GM23248 (cell line): Measurements from ENCODE around the gene GRID2. TPM values are rescaled to one million over a fixed set of nuclear protein-coding genes. Genes with fewer than 3 reads are reported as not detected.

Source experiments
- DNase-seq: peaks from one replicate; pipeline ENCODE4 v3.0.0-alpha.2; 2015
- H2AFZ ChIP-seq: fragments of 200-600 bp; sonication (generic); 2 replicates; pipeline ENCODE4 v1.6.1; 2016; ENCODE audit warnings: antibody characterized with exemption
- H3F3A ChIP-seq: fragments of 200-600 bp; sonication (generic); 2 replicates; pipeline ENCODE4 v1.6.1; 2016; ENCODE audit warnings: mild to moderate bottlenecking, antibody characterized with exemption, mixed run types; ENCODE audit not compliant: insufficient read depth
- H3K27ac ChIP-seq: fragments of 200-600 bp; sonication (generic); 2 replicates; pipeline ENCODE4 v1.5.1; 2016; ENCODE audit warnings: mild to moderate bottlenecking
- H3K27me3 ChIP-seq: fragments of 200-600 bp; sonication (generic); replicated peaks from 2 replicates; pipeline ENCODE4 v1.6.1; 2016; ENCODE audit warnings: mild to moderate bottlenecking; ENCODE audit not compliant: insufficient read depth
- H3K36me3 ChIP-seq: fragments of 200-600 bp; sonication (generic); 2 replicates; pipeline ENCODE4 v1.6.1; 2016; ENCODE audit warnings: low read depth, mild to moderate bottlenecking
- H3K4me1 ChIP-seq: fragments of 200-600 bp; sonication (generic); 2 replicates; pipeline ENCODE4 v1.6.1; 2016; ENCODE audit warnings: mild to moderate bottlenecking; ENCODE audit not compliant: insufficient read depth
- H3K4me2 ChIP-seq: fragments of 200-600 bp; sonication (generic); one replicate; pipeline ENCODE4 v1.6.1; 2016; ENCODE audit warnings: mild to moderate bottlenecking; ENCODE audit not compliant: unreplicated experiment
- H3K4me3 ChIP-seq: fragments of 200-600 bp; sonication (generic); 2 replicates; pipeline ENCODE4 v1.5.1; 2016; ENCODE audit warnings: mild to moderate bottlenecking
- H3K79me2 ChIP-seq: fragments of 200-600 bp; sonication (generic); 2 replicates; pipeline ENCODE4 v1.6.1; 2016; ENCODE audit warnings: mild to moderate bottlenecking; ENCODE audit not compliant: insufficient read depth
- H3K9ac ChIP-seq: fragments of 200-600 bp; sonication (generic); 2 replicates; pipeline ENCODE4 v1.6.1; 2016; ENCODE audit warnings: mild to moderate bottlenecking
- H3K9me2 ChIP-seq: fragments of 200-600 bp; sonication (generic); 2 replicates; pipeline ENCODE4 v1.6.1; 2016; ENCODE audit warnings: mixed run types, mild to moderate bottlenecking, moderate library complexity; ENCODE audit not compliant: insufficient read depth
- H3K9me3 ChIP-seq: fragments of 200-600 bp; sonication (generic); one replicate; pipeline ENCODE4 v1.6.1; 2017; ENCODE audit warnings: low read depth
- H4K20me1 ChIP-seq: fragments of 200-600 bp; sonication (generic); 2 replicates; pipeline ENCODE4 v1.6.0; 2016; ENCODE audit not compliant: insufficient read depth
- EZH2 ChIP-seq: fragments of 200-600 bp; sonication (generic); IDR thresholded peaks from 2 replicates; pipeline ENCODE4 v1.6.1; 2018; ENCODE audit warnings: antibody characterized with exemption, mild to moderate bottlenecking; ENCODE audit not compliant: insufficient read depth, poor library complexity, severe bottlenecking
- EZH2phosphoT487 ChIP-seq: fragments of 200-600 bp; sonication (generic); IDR thresholded peaks from 2 replicates; pipeline ENCODE4 v1.6.1; 2018; ENCODE audit warnings: antibody characterized with exemption, moderate library complexity, mild to moderate bottlenecking, low read depth; ENCODE audit not compliant: insufficient read depth
- WGBS, 2 experiments: methylation state at CpG; one replicate each; pipeline ENCODE4 v1.1.6; 2015 to 2017; ENCODE audit warnings: low lambda C conversion rate in 2 of 2, low coverage in 1 of 2; ENCODE audit errors: missing lambda C conversion rate in 2 of 2; 5-methylcytosine and 5-hydroxymethylcytosine counted together
- in situ Hi-C: fragments of 300-500 bp; cut with MboI; formaldehyde crosslinking; loops from 2 replicates; pipeline ENCODE4 v1.15.0; 2020
- polyA plus RNA-seq: library from polyadenylated mRNA; unstranded; fragments of >200 nt; fragmentation: Nextera tagmentation; extraction: Ambion mirVana; gene quantifications from 2 replicates; pipeline ENCODE4 v1.2.1, GENCODE V29; 2016
- total RNA-seq: library from RNA; depleted of rRNA; stranded (reverse); fragments of >200 nt; shearing (Covaris generic); gene quantifications from 2 replicates; pipeline ENCODE4 v1.2.3, GENCODE V29; 2014

The GRID2 gene
- total and polyA plus RNA-seq, 2 experiments from 2014 or later: not detected

DNA sequence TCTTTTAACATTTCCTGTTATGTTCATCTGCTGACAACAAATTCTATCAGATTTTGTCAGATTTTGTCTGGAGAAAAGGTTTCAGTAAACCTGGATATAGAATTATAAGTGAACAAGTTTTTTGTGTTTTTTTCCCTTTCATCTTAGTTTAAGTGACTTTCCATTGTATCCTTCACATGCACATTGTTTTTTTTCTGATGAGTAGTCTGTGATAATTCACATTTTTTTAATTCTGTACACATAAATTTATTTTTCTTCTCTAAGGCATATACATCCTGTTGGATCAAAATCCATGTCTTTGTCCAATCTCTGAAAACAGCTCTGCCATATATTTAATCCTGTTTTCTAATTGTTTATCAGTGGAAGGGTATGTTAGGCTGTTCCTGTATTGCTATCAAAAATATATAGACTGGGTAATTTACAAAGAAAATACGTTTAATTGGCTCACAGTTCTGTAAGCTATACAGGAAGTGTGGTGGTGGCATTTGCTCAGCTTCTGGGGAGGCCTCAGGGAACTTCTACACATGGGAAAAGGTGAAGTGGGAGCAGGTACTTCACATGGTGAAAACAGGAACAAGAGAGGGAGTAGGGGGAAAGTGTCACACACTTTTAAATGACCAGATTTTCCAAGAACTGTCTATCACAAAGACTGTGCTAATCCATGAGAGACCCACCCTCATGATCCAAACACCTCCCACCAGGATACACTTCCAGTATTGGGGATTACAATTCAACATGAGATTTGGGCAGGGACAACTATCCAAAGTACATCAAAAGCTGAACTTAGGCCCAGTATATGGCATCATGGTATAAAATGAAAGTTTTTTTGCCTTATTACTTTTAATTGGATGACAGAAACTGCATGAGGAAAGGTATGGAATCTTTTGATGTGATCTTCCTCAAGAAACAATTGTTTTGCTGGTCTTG, 45.6 kb upstream of the GRID2 start:
- H2AFZ ChIP-seq: no peak overlapping the region
- DNase-seq: no peak
- no peaks in the 10 kb centered on the region for H4K20me1 ChIP-seq
- no peak overlapping the region for H3K4me3 ChIP-seq
- in situ Hi-C loops: no loop called here
- H3K9ac ChIP-seq: no peak overlapping the region
- WGBS, 2 experiments: 0% methylated on average over 1 of the region's 1 CpG
- 0 out of 2 replicates have a peak, but pooled peaks cover 7% of the 10 kb centered on the region for H3K27me3 ChIP-seq
- H3K4me1 ChIP-seq: no peaks in the 10 kb centered on the region
- TF ChIP-seq EZH2 (no peak), EZH2phosphoT487 (no peak)
- no peaks in the 10 kb centered on the region for H3F3A ChIP-seq
- no peaks in the 10 kb centered on the region for H3K79me2 ChIP-seq
- no peaks in the 10 kb centered on the region for H3K36me3 ChIP-seq
- H3K4me2 ChIP-seq: no peak overlapping the region
- H3K27ac ChIP-seq: no peak overlapping the region
- H3K9me2 ChIP-seq: no peaks in the 10 kb centered on the region
- H3K9me3 ChIP-seq: no peaks in the 10 kb centered on the region

DNA sequence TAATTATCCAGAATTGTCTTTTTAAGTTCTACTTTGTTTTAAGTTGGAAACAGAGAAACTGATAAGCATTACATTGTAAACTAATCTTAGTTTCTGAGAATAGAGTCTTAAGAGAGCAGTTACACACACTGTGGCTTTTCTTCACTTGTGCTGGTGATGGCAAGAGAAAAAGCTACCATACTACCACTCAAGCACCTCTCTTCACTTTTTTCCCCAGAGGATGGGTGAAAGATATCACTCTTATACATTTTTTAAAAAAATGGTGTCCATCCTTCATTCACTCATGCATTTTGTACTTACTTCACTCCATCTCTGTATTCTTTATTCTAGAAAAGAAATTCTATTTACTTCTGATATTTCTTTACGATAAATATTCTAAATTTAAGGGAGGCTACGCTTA, 42.5 kb upstream of the GRID2 start:
- 68% methylated on average over 2 of the region's 2 CpGs for WGBS, 2 experiments
- Histone ChIP-seq H3K9ac (no peak overlapping the region), H3K36me3 (no peaks in the 10 kb centered on the region), H3K79me2 (no peaks in the 10 kb centered on the region), H3K9me3 (no peaks in the 10 kb centered on the region), H3K4me3 (no peak overlapping the region), H3K27me3 (0 out of 2 replicates have a peak, but pooled peaks cover 7% of the 10 kb centered on the region), H3F3A (no peaks in the 10 kb centered on the region), H2AFZ (no peak overlapping the region), H4K20me1 (no peaks in the 10 kb centered on the region), H3K4me2 (no peak overlapping the region), H3K9me2 (no peaks in the 10 kb centered on the region), H3K27ac (no peak overlapping the region), H3K4me1 (no peaks in the 10 kb centered on the region)
- in situ Hi-C loops: no loop called here
- TF ChIP-seq EZH2phosphoT487 (no peak), EZH2 (no peak)
- DNase-seq: no peak

DNA sequence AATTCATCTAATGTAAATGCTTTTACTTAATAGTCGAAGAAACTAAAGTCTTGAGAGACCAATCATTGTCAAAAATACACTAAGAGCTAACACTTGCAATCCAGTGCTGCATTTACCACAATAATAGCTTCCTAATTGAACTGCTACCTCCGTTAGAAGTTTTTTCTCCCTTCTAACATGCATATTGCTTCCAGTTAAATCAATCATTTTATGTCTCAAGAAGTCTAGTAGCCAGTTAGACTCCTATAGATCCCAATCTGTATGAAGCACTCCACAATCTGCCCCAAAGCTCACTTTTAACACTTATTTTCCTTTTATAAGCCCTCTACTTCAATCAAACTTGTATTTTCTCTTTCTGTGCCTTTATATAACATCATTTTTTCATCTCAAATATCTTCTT, 41.4 kb upstream of the GRID2 start:
- in situ Hi-C loops: no loop called here
- 3% methylated on average over 2 of the region's 2 CpGs for WGBS, 2 experiments
- TF ChIP-seq EZH2 (no peak), EZH2phosphoT487 (no peak)

DNA sequence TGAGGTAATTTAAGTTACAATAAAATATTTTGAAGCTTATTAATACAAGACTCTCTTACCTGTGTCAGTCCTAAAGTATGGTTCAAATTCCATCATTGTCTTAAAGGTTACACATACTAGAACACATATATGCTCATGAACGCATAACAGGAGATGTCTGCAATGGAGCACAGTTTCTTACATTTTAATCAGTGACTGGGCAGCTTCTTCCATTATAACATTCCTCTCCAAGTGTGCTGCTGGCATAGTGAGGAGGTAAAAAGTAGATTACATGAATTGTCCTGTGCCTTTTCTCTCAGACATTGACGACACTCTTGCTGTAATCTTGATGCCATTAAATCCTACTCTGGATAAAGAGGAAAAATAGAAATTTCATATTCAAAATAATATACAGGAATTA, 40.8 kb upstream of the GRID2 start:
- H3K36me3 ChIP-seq: no peaks in the 10 kb centered on the region
- WGBS, 2 experiments: 33 to 39% methylated on average over 2 of the region's 2 CpGs
- H3K27me3 ChIP-seq: 0 out of 2 replicates have a peak, but pooled peaks cover 7% of the 10 kb centered on the region
- H3K9ac ChIP-seq: no peak overlapping the region
- H3F3A ChIP-seq: no peaks in the 10 kb centered on the region
- H3K4me2 ChIP-seq: no peak overlapping the region
- H2AFZ ChIP-seq: no peak overlapping the region
- in situ Hi-C loops: no loop called here
- H3K27ac ChIP-seq: no peak overlapping the region
- no peaks in the 10 kb centered on the region for H3K79me2 ChIP-seq
- no peaks in the 10 kb centered on the region for H4K20me1 ChIP-seq
- no peaks in the 10 kb centered on the region for H3K4me1 ChIP-seq
- no peak for DNase-seq
- no peak for TF ChIP-seq EZH2phosphoT487
- TF ChIP-seq EZH2: no peak
- H3K9me3 ChIP-seq: no peaks in the 10 kb centered on the region
- H3K4me3 ChIP-seq: no peak overlapping the region
- no peaks in the 10 kb centered on the region for H3K9me2 ChIP-seq

More for the DNA sequence above, 41.4 kb upstream of the GRID2 start:
- Histone ChIP-seq H3K4me3 (no peak overlapping the region), H3K9ac (no peak overlapping the region), H3F3A (no peaks in the 10 kb centered on the region), H3K9me3 (no peaks in the 10 kb centered on the region), H3K9me2 (no peaks in the 10 kb centered on the region), H3K4me1 (no peaks in the 10 kb centered on the region), H3K4me2 (no peak overlapping the region), H3K79me2 (no peaks in the 10 kb centered on the region), H4K20me1 (no peaks in the 10 kb centered on the region), H3K27ac (no peak overlapping the region), H2AFZ (no peak overlapping the region), H3K36me3 (no peaks in the 10 kb centered on the region), H3K27me3 (0 out of 2 replicates have a peak, but pooled peaks cover 7% of the 10 kb centered on the region)
- no peak for DNase-seq
